Fibroblast of lung (primary cell): ENCODE results near the gene TOM1.

Experiments used
- EZH2 ChIP-seq: IDR thresholded peaks from 2 replicates; pipeline ENCODE4 v1.5.1; 2012; ENCODE audit warnings: low read length, control low read depth, mild to moderate bottlenecking; ENCODE audit errors: missing control alignments
- TF ChIP-seq, protein P1 (sequence below), 2 donors: IDR thresholded peaks in 1 of 2; conservative IDR thresholded peaks in 1 of 2; 1 replicate in 1 of 2; 2 replicates in 1 of 2; pipeline ENCODE4 v1.5.1; 2011 to 2012; ENCODE audit warnings: low read length in 2 of 2, control low read depth in 1 of 2, inconsistent platforms in 1 of 2, low read depth in 1 of 2, mild to moderate bottlenecking in 1 of 2

DNA sequence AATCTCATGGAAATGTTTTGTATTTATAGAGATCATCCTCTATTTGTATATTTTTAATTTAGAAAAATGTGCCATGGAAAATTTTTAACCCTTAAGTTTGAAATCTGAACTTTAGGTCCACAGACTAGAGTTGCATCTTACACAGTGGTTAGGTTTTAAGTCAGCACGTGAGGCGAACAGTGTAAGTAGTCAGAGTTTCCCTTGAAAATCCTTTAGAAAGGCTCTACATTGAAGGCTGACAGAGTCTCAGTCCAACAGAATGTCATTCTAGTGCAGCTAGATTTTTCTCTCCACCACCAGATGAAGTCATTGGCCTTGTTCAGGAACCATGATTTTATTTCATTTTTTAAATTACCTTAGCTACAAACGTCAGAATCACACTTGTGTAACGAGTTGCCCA is 23.7 kb upstream of the TOM1 start:
- TF ChIP-seq, protein P1, sequence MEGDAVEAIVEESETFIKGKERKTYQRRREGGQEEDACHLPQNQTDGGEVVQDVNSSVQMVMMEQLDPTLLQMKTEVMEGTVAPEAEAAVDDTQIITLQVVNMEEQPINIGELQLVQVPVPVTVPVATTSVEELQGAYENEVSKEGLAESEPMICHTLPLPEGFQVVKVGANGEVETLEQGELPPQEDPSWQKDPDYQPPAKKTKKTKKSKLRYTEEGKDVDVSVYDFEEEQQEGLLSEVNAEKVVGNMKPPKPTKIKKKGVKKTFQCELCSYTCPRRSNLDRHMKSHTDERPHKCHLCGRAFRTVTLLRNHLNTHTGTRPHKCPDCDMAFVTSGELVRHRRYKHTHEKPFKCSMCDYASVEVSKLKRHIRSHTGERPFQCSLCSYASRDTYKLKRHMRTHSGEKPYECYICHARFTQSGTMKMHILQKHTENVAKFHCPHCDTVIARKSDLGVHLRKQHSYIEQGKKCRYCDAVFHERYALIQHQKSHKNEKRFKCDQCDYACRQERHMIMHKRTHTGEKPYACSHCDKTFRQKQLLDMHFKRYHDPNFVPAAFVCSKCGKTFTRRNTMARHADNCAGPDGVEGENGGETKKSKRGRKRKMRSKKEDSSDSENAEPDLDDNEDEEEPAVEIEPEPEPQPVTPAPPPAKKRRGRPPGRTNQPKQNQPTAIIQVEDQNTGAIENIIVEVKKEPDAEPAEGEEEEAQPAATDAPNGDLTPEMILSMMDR (conservative IDR thresholded peaks at IDR 0.05 in 1 of 2, IDR thresholded peaks at IDR 0.05 in 1 of 2; ENCODE audit: low read depth in 1 of 2, low read length in 2 of 2) = no peak
- no peak for TF ChIP-seq EZH2
